IgD-negative memory B cell (primary cell): ENCODE results near the gene MYL4. TPM values are rescaled to one million over a fixed set of nuclear protein-coding genes. Genes with fewer than 3 reads are reported as not detected.

Experiments used
- H3K27ac Mint-ChIP-seq, 3 donors: one replicate each; pipeline ENCODE4 v1.8.0; 2020 to 2022; ENCODE audit warnings: mild to moderate bottlenecking in 3 of 3, mixed read lengths in 3 of 3, moderate library complexity in 1 of 3
- H3K27me3 Mint-ChIP-seq: one replicate; pipeline ENCODE4 v1.8.0; 2021; ENCODE audit warnings: mixed read lengths
- H3K36me3 Mint-ChIP-seq: one replicate; pipeline ENCODE4 v1.8.0; 2020; ENCODE audit warnings: mild to moderate bottlenecking, mixed read lengths
- H3K4me1 Mint-ChIP-seq, 3 donors: one replicate each; pipeline ENCODE4 v1.8.0; 2020 to 2022; ENCODE audit warnings: mixed read lengths in 3 of 3, mild to moderate bottlenecking in 1 of 3
- H3K4me3 Mint-ChIP-seq, 4 donors: one replicate each; pipeline ENCODE4 v1.8.0; 2020 to 2022; ENCODE audit warnings: mild to moderate bottlenecking in 4 of 4, mixed read lengths in 4 of 4, moderate library complexity in 3 of 4
- H3K9me3 Mint-ChIP-seq, 3 donors: one replicate each; pipeline ENCODE4 v1.8.0; 2020 to 2021; ENCODE audit warnings: mixed read lengths in 3 of 3, mild to moderate bottlenecking in 1 of 3
- polyA plus RNA-seq: library from polyadenylated mRNA; unstranded; fragments of 300-500 nt; fragmentation: Illumina TruSeq; gene quantifications from one replicate; pipeline ENCODE4 v1.2.3, GENCODE V29; 2021

MYL4 gene
- polyA plus RNA-seq, 1 donor from 2014 or later, result not detected

DNA sequence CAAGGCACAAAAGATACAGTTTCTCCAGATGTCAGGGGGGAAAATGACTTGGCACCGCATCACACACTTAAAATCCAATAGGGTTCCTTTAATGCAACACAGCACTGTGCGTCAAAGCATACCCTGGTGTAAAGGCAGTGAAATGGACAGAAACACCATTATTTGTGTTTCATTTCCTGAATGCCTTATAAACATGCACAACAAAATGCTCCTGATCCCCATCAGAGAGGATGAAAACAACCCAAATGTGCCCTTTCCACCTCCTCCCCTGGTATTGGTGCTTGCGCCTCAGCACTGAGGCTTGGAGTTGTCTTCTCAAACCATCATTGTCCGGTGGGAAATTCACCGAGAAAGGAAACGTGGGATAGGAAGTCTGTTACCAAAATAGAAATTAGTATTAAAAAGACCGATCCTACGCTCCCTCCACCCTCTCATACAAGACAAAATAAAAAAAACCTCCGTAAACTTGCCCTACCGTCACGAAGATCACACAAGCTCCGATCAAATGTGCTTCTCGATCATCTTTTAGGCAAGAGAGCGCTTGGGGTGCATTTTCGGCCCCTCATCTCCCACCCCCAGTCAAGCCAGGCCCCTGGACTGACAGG is 20.8 kb upstream of the MYL4 start:
- Mint-ChIP-seq H3K4me1 (peaks cover 29 to 45% (median 39%) of the 10 kb centered on the region in 3 donors), H3K27ac (peak overlapping the region; percentile 92 to 96 (median 94)), H3K36me3 (peaks cover 2% of the 10 kb centered on the region), H3K4me3 (peak overlapping the region; percentile 92 to 97 (median 96)), H3K9me3 (no peaks in the 10 kb centered on the region), H3K27me3 (peaks cover 2% of the 10 kb centered on the region)

DNA sequence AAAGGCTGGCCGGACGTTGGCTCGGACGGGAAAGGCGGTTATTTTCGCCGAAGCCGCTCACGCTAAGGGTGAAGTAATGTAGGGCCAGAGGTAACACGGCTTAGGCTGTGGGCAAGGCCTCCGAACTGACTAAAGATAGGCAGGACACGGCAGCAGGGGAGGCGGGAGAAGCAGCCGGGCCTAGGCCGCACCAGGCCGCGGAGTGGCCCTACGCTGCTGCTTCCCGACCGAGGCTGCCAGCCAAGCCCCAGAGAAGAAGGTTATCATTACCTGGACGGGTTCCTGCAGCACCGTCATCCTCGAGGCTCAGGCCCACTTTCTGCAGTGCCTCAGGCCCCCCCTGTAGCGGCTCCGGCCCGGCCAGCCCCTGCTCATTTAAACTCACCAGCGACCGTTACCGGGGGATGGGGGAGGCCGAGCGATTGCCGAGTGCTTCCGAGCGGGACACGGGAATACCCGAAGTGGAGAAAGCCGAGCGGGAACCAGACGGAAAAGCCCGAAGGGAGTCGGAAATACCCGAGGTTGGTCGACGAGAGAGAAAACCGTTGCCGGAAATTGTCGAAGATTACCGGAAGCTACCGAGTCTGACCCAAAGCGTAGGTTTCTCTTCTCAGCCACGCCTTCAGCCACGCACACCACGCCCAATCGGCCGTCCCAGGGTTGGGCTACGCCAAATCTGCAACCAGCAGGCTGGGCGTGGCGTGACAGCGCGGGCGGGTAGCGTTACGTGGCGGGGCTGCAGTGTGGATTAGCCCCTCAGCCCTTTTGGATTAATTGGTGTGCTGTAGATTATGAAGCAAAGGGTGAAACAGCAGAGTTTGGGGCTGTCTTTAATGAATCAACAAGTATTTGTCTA is 20.0 kb upstream of the MYL4 start, which contains the start of gene CDC27:
Gene CDC27 (minus strand): TSS at position 420 of the 856 bp plus-strand sequence. CDS start 123 bp downstream, at position 297.
- peaks cover 2% of the 10 kb centered on the region for H3K36me3 Mint-ChIP-seq
- no peaks in the 10 kb centered on the region for H3K9me3 Mint-ChIP-seq
- peaks cover 27 to 44% (median 39%) of the 10 kb centered on the region in 3 donors for H3K4me1 Mint-ChIP-seq
- peak within 1 kb of the TSS; percentile 92 to 97 (median 96) for H3K4me3 Mint-ChIP-seq
- H3K27me3 Mint-ChIP-seq, result peaks cover 2% of the 10 kb centered on the region
- H3K27ac Mint-ChIP-seq, result peak within 1 kb of the TSS; percentile 92 to 96 (median 94)

DNA sequence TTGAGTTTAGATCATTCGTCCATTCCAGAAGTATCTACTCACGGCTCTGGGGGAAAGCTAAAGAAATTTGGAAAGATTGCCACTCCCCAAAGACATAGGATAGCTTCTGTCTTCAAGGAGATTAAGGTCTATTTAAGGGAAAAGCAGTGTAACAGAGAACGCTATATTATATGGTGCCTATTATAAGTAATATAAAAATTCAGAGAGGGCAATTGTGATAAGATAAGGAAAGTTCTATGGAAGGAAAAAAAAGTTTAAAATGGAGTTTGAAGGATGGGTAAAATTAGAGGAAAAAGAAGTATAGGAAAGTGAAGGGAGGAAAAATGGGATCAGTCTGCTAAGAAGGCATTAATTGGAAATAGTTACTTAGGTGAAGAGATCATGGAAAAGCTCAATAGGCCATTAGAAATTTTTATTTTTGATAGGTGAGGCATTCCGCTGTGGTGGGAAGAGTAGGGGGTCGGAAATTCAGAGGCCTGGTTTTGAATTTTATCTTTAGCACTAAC is 19.4 kb upstream of the MYL4 start:
- H3K9me3 Mint-ChIP-seq, result no peaks in the 10 kb centered on the region
- H3K36me3 Mint-ChIP-seq, result peaks cover 4% of the 10 kb centered on the region
- peak overlapping the region; percentile 92 to 97 (median 96) for H3K4me3 Mint-ChIP-seq
- peak overlapping the region; percentile 92 to 96 (median 94) for H3K27ac Mint-ChIP-seq
- H3K4me1 Mint-ChIP-seq, result peaks cover 27 to 42% (median 32%) of the 10 kb centered on the region in 3 donors
- H3K27me3 Mint-ChIP-seq, result peaks cover 2% of the 10 kb centered on the region

DNA sequence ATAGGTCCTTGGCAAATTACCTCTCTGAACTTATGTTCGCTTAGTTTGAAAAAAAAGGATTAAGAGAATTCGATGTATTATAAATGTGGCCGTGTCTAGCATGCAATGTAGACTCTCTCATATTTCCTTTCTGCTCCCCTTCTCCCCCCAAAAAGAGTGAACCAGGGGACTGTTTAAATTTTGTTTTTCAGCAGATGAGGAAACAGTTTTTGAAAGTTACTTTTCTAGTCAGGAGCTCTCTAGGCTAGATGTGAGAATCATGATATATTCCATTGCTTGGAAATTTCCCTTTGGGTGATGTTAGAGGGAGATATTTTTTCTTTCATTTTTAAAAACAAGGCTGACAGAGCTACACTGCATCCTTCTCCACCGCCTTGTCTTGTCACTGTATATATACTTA is 18.9 kb upstream of the MYL4 start:
- peak overlapping the region in 3 of 4 donors; percentile 95 to 97 (median 97) for H3K4me3 Mint-ChIP-seq
- H3K9me3 Mint-ChIP-seq, result no peaks in the 10 kb centered on the region
- H3K36me3 Mint-ChIP-seq, result peaks cover 4% of the 10 kb centered on the region
- H3K4me1 Mint-ChIP-seq, result peaks cover 26 to 41% (median 31%) of the 10 kb centered on the region in 3 donors
- H3K27ac Mint-ChIP-seq, result peak overlapping the region in 1 of 3 donors; percentile 92
- peaks cover 2% of the 10 kb centered on the region for H3K27me3 Mint-ChIP-seq

DNA sequence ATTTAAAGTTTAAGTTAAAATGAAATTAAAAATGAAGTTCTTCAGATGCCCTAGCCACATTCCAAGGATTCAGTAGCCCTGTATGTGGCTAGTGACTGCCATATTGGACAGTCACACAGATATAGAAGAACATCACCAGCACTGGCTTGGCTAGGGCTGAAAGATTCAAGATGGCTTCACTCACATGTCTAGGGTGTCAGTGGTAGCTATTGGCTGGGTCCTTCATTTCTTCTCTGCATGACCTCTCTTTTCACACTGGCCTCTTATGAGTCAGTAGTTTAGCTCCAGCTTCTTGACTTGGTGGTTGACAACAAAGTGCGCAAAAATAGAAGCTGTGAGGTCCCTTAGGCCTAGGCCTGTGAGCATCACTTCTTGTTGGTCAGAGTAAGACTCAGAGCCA is 18.4 kb upstream of the MYL4 start:
- Mint-ChIP-seq H3K4me1 (peaks cover 26 to 43% (median 29%) of the 10 kb centered on the region in 3 donors), H3K9me3 (no peaks in the 10 kb centered on the region), H3K4me3 (peak overlapping the region in 1 of 4 donors; percentile 86), H3K36me3 (peaks cover 4% of the 10 kb centered on the region), H3K27me3 (peaks cover 3% of the 10 kb centered on the region), H3K27ac (peak overlapping the region in 2 of 3 donors; percentile 26 to 39)

DNA sequence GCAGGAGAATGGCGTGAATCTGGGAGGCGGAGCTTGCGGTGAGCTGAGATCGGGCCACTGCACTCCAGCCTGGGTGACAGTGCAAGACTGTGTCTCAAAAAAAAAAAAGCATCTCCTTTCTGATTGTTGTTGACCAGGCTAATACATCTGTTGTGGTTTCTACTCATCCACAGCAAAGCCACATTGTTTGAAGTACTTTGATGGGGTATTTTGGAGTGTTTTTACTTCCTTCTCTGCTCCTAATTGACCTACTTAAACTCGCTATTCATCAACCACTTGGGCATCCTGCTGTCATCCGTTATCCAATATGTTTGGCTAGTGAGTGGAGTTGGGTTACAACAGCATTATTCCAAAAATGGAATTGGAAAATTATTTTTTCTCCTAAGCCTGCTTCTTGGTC is 16.6 kb upstream of the MYL4 start:
- Mint-ChIP-seq H3K27me3 (peaks cover 3% of the 10 kb centered on the region), H3K4me1 (peaks cover 19 to 42% (median 20%) of the 10 kb centered on the region in 3 donors), H3K27ac (peak overlapping the region in 2 of 3 donors; percentile 35 to 54), H3K36me3 (peaks cover 2% of the 10 kb centered on the region), H3K4me3 (peak overlapping the region in 2 of 4 donors; percentile 27 to 34), H3K9me3 (no peaks in the 10 kb centered on the region)

DNA sequence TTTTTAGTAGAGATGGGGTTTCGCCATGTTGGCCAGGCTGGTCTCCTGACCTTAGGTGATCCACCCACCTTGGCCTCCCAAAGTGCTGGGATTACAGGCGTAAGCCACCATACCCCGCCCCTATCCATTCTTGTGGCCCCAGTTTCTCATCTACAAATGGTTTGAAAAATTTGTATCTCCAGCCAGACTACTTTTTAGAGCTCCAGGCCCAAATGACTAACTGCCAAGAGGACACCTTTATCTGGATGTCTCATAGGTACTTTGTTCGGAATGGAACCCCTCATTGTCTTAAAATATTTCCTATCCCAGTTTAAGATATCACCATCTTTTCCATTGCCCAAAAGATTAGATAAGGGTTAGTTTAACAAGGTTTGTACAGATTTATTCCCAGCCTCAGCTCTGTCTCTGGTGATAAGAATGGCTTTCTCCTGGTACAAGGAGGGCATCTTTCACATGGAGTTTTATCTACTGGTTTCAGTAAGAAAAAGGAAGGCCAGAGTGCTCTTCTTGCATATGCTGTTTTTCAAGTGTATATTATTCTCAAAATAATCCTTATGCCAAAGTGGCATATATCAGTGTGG is 15.1 kb upstream of the MYL4 start:
- H3K27me3 Mint-ChIP-seq, result peaks cover 3% of the 10 kb centered on the region
- no peaks in the 10 kb centered on the region for H3K9me3 Mint-ChIP-seq
- no peak overlapping the region for H3K4me3 Mint-ChIP-seq
- peaks cover 2% of the 10 kb centered on the region for H3K36me3 Mint-ChIP-seq
- H3K4me1 Mint-ChIP-seq, result peaks cover 17 to 38% (median 17%) of the 10 kb centered on the region in 3 donors
- H3K27ac Mint-ChIP-seq, result peak overlapping the region in 1 of 3 donors; percentile 33

DNA sequence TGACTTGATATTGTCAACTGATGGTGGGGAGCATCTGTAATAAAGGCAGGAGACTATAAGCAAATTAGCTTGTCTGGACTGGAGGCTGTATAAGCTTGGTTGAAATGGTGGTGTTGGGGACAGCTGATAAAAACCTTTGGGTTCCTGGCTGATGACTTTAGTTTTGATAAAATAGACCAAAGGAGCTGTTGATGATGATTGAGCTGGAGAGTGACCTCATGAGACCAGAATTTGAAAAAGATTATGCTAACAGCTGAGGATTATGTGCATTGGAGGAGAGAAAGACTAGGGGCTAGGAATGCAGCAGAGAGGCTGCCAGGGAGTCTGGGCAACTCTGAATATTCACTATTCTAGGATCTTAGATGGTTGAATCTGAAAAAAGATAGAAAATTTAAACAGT is 11.3 kb upstream of the MYL4 start:
- H3K27ac Mint-ChIP-seq, result no peak overlapping the region
- H3K36me3 Mint-ChIP-seq, result peaks cover 4% of the 10 kb centered on the region

DNA sequence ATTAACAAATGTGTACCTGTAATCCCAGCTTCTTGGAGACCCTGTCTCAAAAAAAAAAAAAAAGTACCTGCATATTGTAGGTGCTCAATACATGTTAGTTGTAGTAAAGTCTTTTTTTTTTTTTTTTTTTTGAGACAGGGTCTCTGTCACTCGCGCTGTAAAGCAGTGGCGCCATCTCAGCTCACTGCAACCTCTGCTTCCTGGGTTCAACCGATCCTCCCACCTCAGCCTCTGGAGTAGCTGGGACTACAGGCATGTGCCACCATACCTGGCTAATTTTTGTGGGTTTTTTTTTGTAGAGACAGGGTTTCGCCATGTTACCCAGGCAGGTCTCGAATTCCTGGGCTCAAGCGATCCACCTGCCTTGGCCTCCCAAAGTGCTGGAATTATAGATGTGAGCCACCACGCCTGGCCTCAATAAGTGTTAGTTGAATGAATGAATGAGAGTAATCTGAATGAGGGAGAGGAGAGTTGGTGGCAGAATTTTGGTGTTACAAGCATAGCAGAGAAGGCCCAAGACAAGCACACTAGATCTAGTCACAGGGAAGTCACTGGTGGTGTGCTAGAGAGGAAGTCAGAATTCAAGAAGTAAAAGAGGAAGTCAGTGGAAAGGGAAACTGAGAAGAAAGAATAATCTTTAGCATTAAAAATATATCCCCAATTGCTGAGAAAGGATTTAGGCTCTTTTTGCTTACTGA is 9.4 kb upstream of the MYL4 start:
- Mint-ChIP-seq H3K27ac (peak overlapping the region; percentile 88 to 98 (median 88)), H3K36me3 (peaks cover 4% of the 10 kb centered on the region), H3K4me3 (peak overlapping the region; percentile 31 to 82 (median 60)), H3K9me3 (no peaks in the 10 kb centered on the region), H3K4me1 (peaks cover 30 to 36% (median 34%) of the 10 kb centered on the region in 3 donors), H3K27me3 (peaks cover 2% of the 10 kb centered on the region)

More for the DNA sequence above, 11.3 kb upstream of the MYL4 start:
- no peaks in the 10 kb centered on the region for H3K9me3 Mint-ChIP-seq
- peak overlapping the region in 1 of 4 donors; percentile 33 for H3K4me3 Mint-ChIP-seq
- H3K4me1 Mint-ChIP-seq, result peaks cover 21 to 31% (median 22%) of the 10 kb centered on the region in 3 donors
- H3K27me3 Mint-ChIP-seq, result peaks cover 2% of the 10 kb centered on the region

DNA sequence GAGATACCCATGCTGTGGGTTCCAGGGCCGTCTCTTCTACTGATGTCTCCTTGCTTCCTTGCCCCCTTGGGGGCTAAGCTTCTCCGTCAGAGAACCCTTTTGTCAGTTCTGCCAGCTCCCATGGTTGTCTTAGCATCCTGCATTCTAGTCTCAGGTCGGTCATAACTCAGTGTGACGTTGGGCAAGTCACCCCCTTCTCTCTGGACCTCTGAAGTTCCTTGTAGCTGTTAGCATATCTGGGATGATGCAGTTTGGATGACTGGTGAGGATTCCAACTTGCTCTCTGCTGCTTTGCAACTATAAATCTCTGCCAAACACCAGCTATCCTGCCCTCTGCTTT is 8.9 kb upstream of the MYL4 start:
- Mint-ChIP-seq H3K9me3 (no peaks in the 10 kb centered on the region), H3K4me3 (peak overlapping the region; percentile 31 to 82 (median 60)), H3K4me1 (peaks cover 35 to 41% (median 39%) of the 10 kb centered on the region in 3 donors), H3K36me3 (peaks cover 4% of the 10 kb centered on the region), H3K27me3 (peaks cover 2% of the 10 kb centered on the region), H3K27ac (peak overlapping the region; percentile 88 to 98 (median 88))

DNA sequence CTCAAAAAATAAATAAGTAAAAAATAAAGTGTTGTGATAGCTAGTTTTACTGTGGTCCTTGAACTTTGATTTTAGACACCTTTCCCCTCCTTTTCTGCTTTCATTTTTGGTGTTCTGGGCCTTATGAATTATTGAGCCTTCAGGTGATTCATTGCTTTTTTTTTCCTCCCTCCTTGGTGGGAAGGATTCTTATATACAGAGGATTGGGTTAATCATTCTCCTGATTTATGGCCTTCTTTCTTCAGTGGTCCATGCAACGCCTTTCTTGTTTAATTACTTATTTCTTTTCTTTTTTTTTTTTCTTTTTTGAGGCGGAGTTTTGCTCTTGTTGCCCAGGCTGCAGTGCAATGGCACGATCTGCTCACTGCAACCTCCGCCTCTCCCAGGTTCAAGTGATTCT is 8.0 kb upstream of the MYL4 start:
- Mint-ChIP-seq H3K36me3 (peaks cover 4% of the 10 kb centered on the region), H3K27ac (peak overlapping the region in 2 of 3 donors; percentile 88), H3K4me1 (peaks cover 38 to 48% (median 42%) of the 10 kb centered on the region in 3 donors), H3K9me3 (no peaks in the 10 kb centered on the region), H3K4me3 (no peak overlapping the region), H3K27me3 (no peaks in the 10 kb centered on the region)

DNA sequence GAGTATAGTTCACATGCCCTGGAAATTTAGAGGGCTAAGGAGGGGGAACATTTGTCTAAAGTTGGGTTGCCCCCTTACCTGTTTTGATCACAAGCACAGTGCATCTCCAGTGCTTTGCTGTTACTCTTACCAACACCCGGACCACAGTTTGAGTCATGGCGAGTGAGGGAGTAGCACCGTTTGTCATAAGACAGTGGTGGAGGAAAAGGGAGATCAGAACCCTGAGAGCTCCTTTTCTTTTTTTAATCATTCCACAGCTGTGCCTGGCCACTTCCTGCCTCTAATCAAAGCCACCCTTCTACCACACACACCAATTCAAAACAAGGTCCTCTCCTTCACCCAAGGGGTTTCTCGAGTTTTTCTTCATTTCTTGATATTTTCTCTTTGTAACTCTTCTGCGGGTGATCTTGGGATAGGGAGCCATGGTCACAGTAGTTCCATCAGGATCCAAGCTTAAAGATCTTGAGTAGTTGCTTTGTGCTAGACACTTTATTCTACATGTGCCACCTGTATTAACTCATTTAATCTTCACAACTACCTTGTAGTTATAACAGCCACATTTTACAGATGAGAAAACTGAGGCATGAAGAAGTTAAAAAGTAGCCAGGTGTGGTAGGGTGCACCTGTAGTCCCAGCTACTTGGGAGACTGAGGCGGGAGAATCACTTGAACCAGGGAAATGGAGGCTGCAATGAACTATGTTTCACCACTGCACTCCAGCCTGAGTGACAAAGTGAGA is 5.0 kb upstream of the MYL4 start:
- Mint-ChIP-seq H3K4me3 (peak overlapping the region; percentile 79 to 92 (median 84)), H3K27me3 (no peaks in the 10 kb centered on the region), H3K4me1 (peaks cover 56 to 69% (median 58%) of the 10 kb centered on the region in 3 donors), H3K36me3 (peaks cover 4% of the 10 kb centered on the region), H3K27ac (peak overlapping the region; percentile 94 to 98 (median 96)), H3K9me3 (no peaks in the 10 kb centered on the region)

DNA sequence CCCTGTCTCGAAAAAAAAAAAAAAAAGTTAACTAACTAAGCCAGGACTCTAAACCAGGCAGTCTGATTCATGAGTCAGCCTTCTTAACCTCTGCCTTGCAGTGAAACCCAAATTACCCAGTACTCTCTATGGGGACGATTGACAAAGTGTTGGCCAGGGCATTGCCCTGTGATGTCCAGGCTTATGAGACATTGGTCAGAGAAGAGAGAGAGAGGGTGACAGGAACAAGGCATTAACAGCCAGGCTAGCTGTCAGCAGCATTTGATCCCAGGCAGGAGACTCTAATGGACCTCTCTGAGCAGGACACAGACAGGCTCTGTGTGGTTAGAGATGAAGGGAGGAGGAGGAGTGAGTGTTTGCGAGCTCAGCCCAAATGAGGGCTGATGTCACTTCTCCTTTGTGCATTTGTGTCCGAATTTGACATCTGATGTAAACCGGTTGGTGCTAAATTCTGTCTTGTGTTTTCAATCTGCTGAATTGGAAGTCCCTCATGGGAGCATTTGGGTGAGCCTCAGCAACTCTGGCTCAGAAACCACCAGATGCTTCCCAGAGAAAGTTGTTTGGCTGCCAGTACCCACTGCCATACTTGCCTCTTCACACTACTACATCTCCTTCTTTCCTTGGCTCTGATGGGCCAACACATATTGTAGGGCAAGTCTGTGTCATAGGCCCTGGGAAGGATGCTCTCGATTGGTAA is 4.3 kb upstream of the MYL4 start:
- peak overlapping the region; percentile 94 to 98 (median 96) for H3K27ac Mint-ChIP-seq
- H3K4me1 Mint-ChIP-seq, result peaks cover 55 to 66% (median 56%) of the 10 kb centered on the region in 3 donors
- H3K4me3 Mint-ChIP-seq, result peak overlapping the region; percentile 79 to 92 (median 84)
- H3K27me3 Mint-ChIP-seq, result no peaks in the 10 kb centered on the region
- peaks cover 4% of the 10 kb centered on the region for H3K36me3 Mint-ChIP-seq
- H3K9me3 Mint-ChIP-seq, result no peaks in the 10 kb centered on the region
